ENCODE data around the gene CCBE1.

DNA sequence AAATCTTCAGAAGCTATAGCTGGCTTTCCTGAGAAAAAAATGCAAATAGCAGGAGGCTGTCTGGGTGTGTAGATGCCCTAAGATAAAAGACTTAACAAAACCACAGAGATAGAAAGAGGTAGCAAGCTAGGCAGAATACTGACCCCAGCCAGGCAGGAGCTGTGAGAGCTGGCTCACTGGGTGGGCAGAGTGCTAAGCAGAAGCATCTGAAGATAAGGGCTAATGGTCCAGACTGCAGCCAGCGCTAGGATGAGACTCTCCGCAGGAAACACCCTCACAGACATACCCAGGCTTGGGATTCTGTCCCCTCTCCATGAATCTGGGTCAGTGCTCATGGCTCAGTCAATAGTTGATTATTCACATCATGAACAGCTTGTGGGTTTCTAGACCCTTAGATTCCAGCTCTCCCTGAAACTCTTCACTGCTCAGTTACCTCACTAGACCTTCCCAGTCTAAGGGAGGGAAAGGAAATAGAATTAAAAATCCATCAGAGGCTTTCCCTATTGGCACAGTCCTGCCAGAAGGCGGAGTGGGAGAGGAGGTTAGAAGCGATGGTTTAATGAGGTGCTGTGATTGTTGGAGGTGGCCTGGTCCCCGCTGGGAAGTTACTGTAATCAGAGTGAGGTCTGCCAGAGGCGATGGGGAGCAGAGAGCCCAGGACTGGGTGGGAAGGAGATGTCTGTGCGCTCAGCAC is 21.4 kb upstream of the CCBE1 start:
- no peak for TF ChIP-seq BHLHE40 (IDR thresholded peaks at IDR 0.05; ENCODE audit: borderline replicate concordance)
- no peak for TF ChIP-seq FOXK2 (IDR thresholded peaks at IDR 0.05)
- TF ChIP-seq SUZ12 (IDR thresholded peaks at IDR 0.05) = no peak
- no peak for TF ChIP-seq FOXM1 (IDR thresholded peaks at IDR 0.05; ENCODE audit: borderline replicate concordance)
- TF ChIP-seq NFRKB (IDR thresholded peaks at IDR 0.05) = no peak
- no peak for TF ChIP-seq CTBP1 (IDR thresholded peaks at IDR 0.05; ENCODE audit: borderline replicate concordance)
- TF ChIP-seq SP1 (IDR thresholded peaks at IDR 0.05) = no peak

All from HEK293T (cell line).